ENCODE measurements around the gene CRYBG1.

CRYBG1 gene

GRCh38 chr6:106561686-106562405 lies 201.3 kb downstream of the CRYBG1 start:
- DNase-seq (ENCODE audit: extremely low read depth, insufficient read length) = no peak
- TF ChIP-seq, protein P1, sequence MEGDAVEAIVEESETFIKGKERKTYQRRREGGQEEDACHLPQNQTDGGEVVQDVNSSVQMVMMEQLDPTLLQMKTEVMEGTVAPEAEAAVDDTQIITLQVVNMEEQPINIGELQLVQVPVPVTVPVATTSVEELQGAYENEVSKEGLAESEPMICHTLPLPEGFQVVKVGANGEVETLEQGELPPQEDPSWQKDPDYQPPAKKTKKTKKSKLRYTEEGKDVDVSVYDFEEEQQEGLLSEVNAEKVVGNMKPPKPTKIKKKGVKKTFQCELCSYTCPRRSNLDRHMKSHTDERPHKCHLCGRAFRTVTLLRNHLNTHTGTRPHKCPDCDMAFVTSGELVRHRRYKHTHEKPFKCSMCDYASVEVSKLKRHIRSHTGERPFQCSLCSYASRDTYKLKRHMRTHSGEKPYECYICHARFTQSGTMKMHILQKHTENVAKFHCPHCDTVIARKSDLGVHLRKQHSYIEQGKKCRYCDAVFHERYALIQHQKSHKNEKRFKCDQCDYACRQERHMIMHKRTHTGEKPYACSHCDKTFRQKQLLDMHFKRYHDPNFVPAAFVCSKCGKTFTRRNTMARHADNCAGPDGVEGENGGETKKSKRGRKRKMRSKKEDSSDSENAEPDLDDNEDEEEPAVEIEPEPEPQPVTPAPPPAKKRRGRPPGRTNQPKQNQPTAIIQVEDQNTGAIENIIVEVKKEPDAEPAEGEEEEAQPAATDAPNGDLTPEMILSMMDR (IDR thresholded peaks at IDR 0.05; ENCODE audit: insufficient read depth, low read length, poor library complexity, severe bottlenecking) = no peak
- Histone ChIP-seq H3K36me3 (ENCODE audit: control insufficient read depth, insufficient read depth, low read length) (peaks cover 25% of the 10 kb centered on the region), H3K4me3 (replicated peaks; ENCODE audit: low read depth, low read length) (no peak overlapping the region), H3K27me3 (replicated peaks; ENCODE audit: control insufficient read depth, insufficient read depth, low read length) (no peaks in the 10 kb centered on the region)

DNA sequence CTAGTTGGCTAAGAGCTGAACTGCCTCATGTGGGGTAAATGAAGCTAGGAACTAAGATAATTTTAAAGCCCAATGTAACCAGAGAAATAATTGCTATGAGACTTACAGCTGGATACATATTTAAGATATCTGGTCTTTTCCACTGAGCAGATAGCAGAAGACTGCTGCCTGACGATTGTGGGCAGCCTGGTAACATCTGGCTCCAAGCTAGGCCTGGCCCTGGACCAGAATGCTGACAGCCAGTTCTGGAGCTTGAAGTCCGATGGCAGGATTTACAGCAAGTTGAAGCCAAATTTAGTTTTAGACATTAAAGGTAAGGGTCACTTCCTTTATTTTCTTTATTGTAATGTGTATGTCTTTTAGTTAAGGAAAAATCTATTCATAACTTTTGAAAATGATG lies 203.1 kb downstream of the CRYBG1 start:
- H3K4me3 ChIP-seq (replicated peaks; ENCODE audit: low read depth, low read length) = no peak overlapping the region
- no peak for DNase-seq (ENCODE audit: extremely low read depth, insufficient read length)
- peaks cover 30% of the 10 kb centered on the region for H3K36me3 ChIP-seq (ENCODE audit: control insufficient read depth, insufficient read depth, low read length)
- TF ChIP-seq, protein P1 (IDR thresholded peaks at IDR 0.05; ENCODE audit: insufficient read depth, low read length, poor library complexity, severe bottlenecking) = no peak
- no peaks in the 10 kb centered on the region for H3K27me3 ChIP-seq (replicated peaks; ENCODE audit: control insufficient read depth, insufficient read depth, low read length)

DNA sequence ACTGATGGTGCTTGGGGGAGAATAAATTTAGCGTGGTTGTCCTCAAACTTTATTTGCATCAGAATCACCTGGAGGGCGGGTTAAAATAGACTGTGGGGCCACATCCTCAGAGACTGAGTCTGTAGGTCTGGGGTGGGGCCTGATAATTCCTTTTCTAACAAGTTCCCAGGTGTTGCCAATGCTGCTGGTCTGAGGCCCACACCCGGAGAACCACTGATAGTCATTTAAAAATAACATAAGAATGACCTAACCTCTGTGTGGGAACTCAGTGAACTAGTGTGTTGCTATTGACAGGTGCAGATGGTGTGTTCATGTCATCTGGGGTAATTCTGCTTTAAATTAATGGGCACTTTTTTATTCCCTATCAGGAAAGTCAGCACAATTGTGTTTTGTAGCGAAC lies 204.0 kb downstream of the CRYBG1 start:
- H3K36me3 ChIP-seq (ENCODE audit: control insufficient read depth, insufficient read depth, low read length) = peaks cover 30% of the 10 kb centered on the region
- DNase-seq (ENCODE audit: extremely low read depth, insufficient read length) = no peak
- TF ChIP-seq, protein P1 (IDR thresholded peaks at IDR 0.05; ENCODE audit: insufficient read depth, low read length, poor library complexity, severe bottlenecking) = no peak

DNA sequence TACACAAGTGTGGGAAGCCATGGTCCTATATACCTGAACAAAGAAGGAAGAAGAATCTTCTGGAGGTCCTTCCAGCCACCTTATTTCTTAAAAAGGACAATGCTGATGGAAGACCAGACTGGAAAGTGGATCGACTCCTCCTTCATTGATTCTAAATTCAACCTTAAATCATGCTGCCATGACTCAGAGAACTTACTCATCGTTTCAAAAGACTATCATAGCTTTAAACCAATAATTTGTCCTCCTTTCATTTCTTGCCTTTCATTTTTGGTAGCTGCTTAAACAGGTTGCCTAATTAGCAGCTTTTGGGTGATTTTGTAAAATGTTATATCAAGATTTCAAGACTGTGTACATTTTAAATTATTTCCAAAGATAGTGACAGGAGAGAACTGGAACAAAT lies 208.0 kb downstream of the CRYBG1 start:
- Histone ChIP-seq H3K36me3 (ENCODE audit: control insufficient read depth, insufficient read depth, low read length) (peaks cover 21% of the 10 kb centered on the region), H3K27me3 (replicated peaks; ENCODE audit: control insufficient read depth, insufficient read depth, low read length) (no peaks in the 10 kb centered on the region), H3K4me3 (replicated peaks; ENCODE audit: low read depth, low read length) (no peak overlapping the region)
- no peak for DNase-seq (ENCODE audit: extremely low read depth, insufficient read length)
- TF ChIP-seq, protein P1 (IDR thresholded peaks at IDR 0.05; ENCODE audit: insufficient read depth, low read length, poor library complexity, severe bottlenecking) = no peak

More for the DNA sequence above, 204.0 kb downstream of the CRYBG1 start:
- no peaks in the 10 kb centered on the region for H3K27me3 ChIP-seq (replicated peaks; ENCODE audit: control insufficient read depth, insufficient read depth, low read length)
- H3K4me3 ChIP-seq (replicated peaks; ENCODE audit: low read depth, low read length) = no peak overlapping the region

GRCh38 chr6:106569428-106569827 lies 208.9 kb downstream of the CRYBG1 start:
- TF ChIP-seq, protein P1 (IDR thresholded peaks at IDR 0.05; ENCODE audit: insufficient read depth, low read length, poor library complexity, severe bottlenecking) = no peak
- H3K36me3 ChIP-seq (ENCODE audit: control insufficient read depth, insufficient read depth, low read length) = peaks cover 14% of the 10 kb centered on the region
- DNase-seq (ENCODE audit: extremely low read depth, insufficient read length) = no peak

More at GRCh38 chr6:106569428-106569827, 208.9 kb downstream of the CRYBG1 start:
- H3K4me3 ChIP-seq (replicated peaks; ENCODE audit: low read depth, low read length) = no peak overlapping the region
- H3K27me3 ChIP-seq (replicated peaks; ENCODE audit: control insufficient read depth, insufficient read depth, low read length) = no peaks in the 10 kb centered on the region

Measured in GM06990 (cell line).